Retina (tissue), 1 donor: ENCODE results near the gene BET1.
"Not testable (repeated sequence)": the region's sequence is repeated elsewhere in the genome, so short reads cannot be mapped to it uniquely, and the experiment has no call there.

Experiments
- DNase-seq: peaks from one replicate; pipeline ENCODE4 v3.0.0-alpha.2; 2016

BET1 gene

GRCh38 chr7:94004024-94004951 lies at the start of gene BET1:
BET1 (minus strand) TSS chr7:94004355; CDS start chr7:94004216, 139 bp downstream.
- peak; percentile 97 for DNase-seq

- DNase-seq = no peak
These were observed 49.4 kb upstream of the BET1 start for GRCh38 chr7:94053532-94053931.

- no peak for DNase-seq
These were observed 48.4 kb upstream of the BET1 start for GRCh38 chr7:94052398-94053180.

- DNase-seq = no peak
These were observed 45.9 kb upstream of the BET1 start for GRCh38 chr7:94050046-94050445.

- no peak for DNase-seq
These were observed 45.5 kb upstream of the BET1 start for GRCh38 chr7:94049615-94050014.

- DNase-seq = no peak
These were observed 44.6 kb upstream of the BET1 start for GRCh38 chr7:94048755-94049154.

GRCh38 chr7:94047956-94048355 lies 43.8 kb upstream of the BET1 start:
- DNase-seq = no peak

GRCh38 chr7:94045581-94045980 lies 41.4 kb upstream of the BET1 start:
- no peak for DNase-seq

GRCh38 chr7:94044806-94045205 lies 40.7 kb upstream of the BET1 start:
- DNase-seq = no peak

- no peak for DNase-seq
These were observed 39.1 kb upstream of the BET1 start for GRCh38 chr7:94043299-94043698.

GRCh38 chr7:94042381-94042780 lies 38.2 kb upstream of the BET1 start:
- no peak for DNase-seq

- DNase-seq = no peak
These were observed 37.4 kb upstream of the BET1 start for GRCh38 chr7:94041529-94041928.

GRCh38 chr7:94040254-94040653 lies 36.1 kb upstream of the BET1 start:
- DNase-seq = peak; percentile 75

GRCh38 chr7:94039368-94040035 lies 35.3 kb upstream of the BET1 start:
- DNase-seq = no peak

- no peak for DNase-seq
These were observed 27.7 kb upstream of the BET1 start for GRCh38 chr7:94031865-94032264.

GRCh38 chr7:94030634-94031033 lies 26.5 kb upstream of the BET1 start:
- DNase-seq = no peak

- DNase-seq = no peak
These were observed 25.8 kb upstream of the BET1 start for GRCh38 chr7:94029976-94030375.

GRCh38 chr7:94028768-94029167 lies 24.6 kb upstream of the BET1 start:
- DNase-seq = no peak

- not testable (repeated sequence) for DNase-seq
These were observed 22.5 kb upstream of the BET1 start for GRCh38 chr7:94026619-94027018.

GRCh38 chr7:94022550-94022949 lies 18.4 kb upstream of the BET1 start:
- no peak for DNase-seq

- DNase-seq = no peak
These were observed 12.6 kb upstream of the BET1 start for GRCh38 chr7:94016786-94017185.

- DNase-seq = no peak
These were observed 11.4 kb upstream of the BET1 start for GRCh38 chr7:94015538-94015937.

- no peak for DNase-seq
These were observed 8.6 kb upstream of the BET1 start for GRCh38 chr7:94012746-94013145.
